GM21619 (cell line): ENCODE results near the gene CAMTA2.
"Not testable (repeated sequence)": the region's sequence is repeated elsewhere in the genome, so short reads cannot be mapped to it uniquely, and the experiment has no call there.

Source experiments
- ATAC-seq: cut with Tn5 transposase; IDR thresholded peaks from one replicate; pipeline ENCODE4 v1.9.1; 2021; ENCODE audit not compliant: unreplicated experiment

CAMTA2 gene

DNA sequence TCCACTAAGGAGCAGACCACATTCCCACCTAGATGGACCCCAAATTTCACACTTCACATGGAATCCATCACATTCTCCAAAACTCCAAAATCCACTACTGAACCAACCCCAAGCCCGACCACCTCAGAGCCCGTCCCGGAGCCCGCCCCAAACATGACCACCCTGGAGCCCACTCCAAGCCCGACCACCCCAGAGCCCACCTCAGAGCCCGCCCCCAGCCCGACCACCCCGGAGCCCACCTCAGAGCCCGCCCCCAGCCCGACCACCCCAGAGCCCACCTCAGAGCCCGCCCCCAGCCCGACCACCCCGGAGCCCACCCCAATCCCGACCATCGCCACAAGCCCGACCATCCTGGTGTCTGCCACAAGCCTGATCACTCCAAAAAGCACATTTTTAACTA is 53.8 kb downstream of the CAMTA2 start:
- ATAC-seq: no peak

DNA sequence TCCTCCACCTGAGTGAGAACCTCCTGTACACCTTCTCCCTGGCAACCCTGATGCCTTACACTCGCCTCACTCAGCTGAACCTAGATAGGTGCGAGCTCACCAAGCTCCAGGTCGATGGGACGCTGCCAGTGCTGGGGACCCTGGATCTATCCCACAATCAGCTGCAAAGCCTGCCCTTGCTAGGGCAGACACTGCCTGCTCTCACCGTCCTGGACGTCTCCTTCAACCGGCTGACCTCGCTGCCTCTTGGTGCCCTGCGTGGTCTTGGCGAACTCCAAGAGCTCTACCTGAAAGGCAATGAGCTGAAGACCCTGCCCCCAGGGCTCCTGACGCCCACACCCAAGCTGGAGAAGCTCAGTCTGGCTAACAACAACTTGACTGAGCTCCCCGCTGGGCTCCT is 54.7 kb downstream of the CAMTA2 start:
- ATAC-seq: no peak

DNA sequence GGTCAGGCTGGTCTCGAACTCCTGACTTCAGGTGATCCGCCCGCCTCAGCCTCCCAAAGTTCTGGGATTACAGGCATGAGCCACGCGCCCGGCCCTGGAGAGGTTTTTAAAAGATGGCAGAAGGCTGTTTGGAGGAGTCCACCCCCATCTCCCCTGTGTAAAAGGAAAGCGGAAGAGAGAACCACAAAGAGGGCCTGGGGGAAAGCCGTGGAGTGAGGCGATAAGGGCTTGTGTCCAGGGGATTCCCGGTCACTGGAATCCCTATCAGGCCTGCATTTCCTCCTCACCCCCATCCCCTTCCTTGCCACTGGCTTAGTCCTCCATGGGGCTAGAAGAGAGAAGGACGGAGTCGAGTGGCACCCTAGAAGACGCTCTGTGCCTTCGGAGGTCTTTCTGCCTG is 55.5 kb downstream of the CAMTA2 start, which contains the start of gene GP1BA:
Gene GP1BA, plus strand, starts transcription at position 315 of the 400 bp plus-strand sequence. CDS start 328 bp downstream, outside the sequence.
- ATAC-seq: no peak

DNA sequence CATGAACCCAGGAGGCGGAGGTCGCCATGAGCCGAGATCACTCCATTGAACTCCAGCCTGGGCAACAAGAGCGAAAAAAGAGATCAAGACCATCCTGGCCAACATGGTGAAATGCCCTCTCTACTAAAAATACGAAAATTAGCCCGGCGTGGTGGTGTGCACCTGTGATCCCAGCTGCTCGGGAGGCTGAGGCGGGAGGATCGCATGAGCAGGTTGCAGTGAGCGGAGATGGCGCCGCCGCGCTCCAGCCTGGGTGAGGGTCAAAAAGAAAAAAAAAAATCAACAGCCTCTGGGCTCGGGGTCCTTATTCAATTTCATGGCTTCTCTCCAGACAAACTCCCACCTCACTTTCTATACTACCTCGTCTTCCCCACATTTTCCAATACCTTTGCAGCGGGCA is 58.6 kb downstream of the CAMTA2 start:
- no peak for ATAC-seq

DNA sequence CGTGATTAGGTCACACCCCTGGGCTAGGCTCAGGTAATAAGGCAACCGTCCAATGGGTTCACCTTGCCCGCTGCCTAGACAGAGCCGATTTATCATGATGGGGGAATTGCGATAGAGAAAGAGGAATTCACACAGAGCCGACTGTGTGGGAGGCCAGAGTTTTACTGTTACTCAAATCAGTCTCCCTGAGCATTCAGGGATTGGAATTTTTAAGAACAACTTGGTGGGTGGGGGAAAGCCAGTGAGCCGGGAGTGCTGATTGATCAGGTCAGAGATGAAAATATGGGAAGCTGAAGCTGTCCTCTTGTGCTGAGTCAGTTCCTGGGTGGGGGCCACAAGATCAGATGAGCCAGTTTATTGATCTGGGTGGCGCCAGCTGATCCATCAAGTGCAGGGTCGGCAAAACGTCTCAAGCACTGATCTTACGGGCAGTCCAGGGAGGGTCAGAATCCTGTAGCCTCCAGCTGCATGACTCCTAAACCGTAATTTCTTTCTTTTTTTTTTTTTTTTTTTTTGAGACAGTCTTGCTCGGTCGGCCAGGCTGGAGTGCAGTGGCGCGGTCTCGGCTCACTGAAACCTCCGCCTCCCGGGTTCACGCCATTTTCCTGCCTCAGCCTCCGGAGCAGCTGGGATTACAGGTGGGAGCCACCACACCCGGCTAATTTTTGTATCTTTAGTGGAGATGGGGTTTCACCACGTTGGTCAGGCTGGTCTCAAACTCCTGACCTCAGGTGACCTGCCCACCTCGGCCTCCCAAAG is 60.7 kb downstream of the CAMTA2 start:
- not testable (repeated sequence) for ATAC-seq

DNA sequence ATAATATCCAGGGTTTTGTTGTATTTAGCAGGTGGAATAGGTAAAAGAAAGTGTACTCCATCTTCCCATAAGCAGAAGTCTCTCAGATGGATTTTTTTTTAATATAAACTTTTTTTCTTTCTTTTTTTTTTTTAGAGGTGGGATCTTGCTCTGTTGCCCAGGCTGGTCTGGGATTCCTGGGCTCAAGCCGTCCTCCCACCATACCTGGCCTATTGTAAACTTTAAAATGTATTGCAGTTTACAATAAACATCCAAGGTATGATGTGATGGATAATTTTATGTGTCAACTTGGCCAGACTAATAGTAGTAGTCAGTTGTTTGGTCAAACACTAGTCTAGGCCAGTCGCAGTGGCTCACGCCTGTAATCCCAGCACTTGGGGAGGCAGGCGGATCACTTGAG is 66.2 kb downstream of the CAMTA2 start:
- no peak for ATAC-seq

DNA sequence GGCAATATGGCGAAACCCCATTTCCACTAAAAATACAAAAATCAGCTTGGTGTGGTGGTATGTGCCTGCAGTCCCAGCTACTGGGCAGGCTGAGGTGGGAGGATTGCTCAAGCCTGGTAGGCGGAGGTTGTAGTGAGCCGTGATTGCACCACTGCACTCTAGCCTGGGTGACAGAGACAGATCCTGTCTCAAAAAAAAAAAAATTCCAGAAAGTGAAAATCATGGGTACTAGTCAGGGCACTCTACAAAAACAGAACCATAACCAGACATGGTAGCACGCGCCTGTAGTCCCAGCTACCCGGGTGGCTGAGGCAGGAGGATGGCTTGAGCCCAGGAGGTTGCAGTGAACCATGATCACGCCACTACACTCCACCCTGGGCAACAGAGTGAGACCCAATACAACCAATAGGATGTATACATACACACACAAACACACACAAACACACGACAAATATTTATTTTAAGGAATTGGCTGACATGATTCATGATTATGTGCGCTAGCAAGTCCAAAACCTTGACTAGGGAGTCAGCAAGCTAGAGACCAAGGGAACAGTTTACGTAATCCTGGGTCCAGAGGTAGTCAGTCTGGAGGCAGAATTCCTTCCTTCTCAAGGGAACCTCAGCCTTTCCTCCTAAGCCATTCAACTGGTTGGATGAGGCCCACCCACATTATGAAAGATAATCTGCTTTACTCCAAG is 67.0 kb downstream of the CAMTA2 start:
- no peak for ATAC-seq

DNA sequence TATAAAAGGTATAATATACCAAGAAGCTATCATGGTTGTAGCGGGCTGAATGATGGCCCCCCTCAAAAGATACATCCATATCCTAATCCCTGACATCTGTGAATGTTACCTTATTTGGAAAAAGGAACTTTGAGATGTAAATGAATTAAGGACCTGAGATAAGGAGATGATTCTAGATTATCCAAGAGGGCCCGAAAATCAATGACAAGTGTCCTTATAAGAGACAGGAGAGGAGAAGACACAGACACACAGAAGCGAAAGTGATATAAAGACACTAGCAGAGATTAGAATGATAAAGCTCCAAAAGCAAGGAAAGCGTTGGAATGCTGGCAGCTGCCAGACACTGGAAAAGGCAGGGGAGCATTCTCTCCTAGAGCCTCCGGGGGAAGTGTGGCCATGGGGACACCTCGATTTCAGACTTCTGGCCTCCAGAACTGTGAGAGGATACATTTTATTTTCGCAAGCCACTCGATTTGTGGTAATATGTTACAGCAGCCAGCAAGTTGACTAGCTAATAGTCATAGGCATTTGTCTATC is 67.9 kb downstream of the CAMTA2 start:
- ATAC-seq: no peak
